Keratinocyte (primary cell): ENCODE data around the gene ITIH1. TPM values are rescaled to one million over a fixed set of nuclear protein-coding genes. Genes with fewer than 3 reads are reported as not detected.

Source experiments
- DNase-seq: peaks from one replicate; pipeline ENCODE4 v3.0.0-alpha.2; 2011; ENCODE audit warnings: low read depth, missing footprints, low spot score
- FAIRE-seq: peaks from 2 replicates; lab custom pipeline; 2011; peaks lifted over from hg19 to GRCh38; lab: Jason Lieb, UNC
- H2AFZ ChIP-seq: 2 replicates; pipeline ENCODE4 v1.6.0; 2012; ENCODE audit warnings: low read length, control low read depth, inconsistent platforms; ENCODE audit not compliant: control insufficient read depth
- H3K27ac ChIP-seq: 2 replicates; pipeline ENCODE4 v1.5.1; 2011; ENCODE audit warnings: low read length; ENCODE audit not compliant: control insufficient read depth, insufficient read depth
- H3K27me3 ChIP-seq: 3 replicates; pipeline ENCODE4 v1.6.0; 2011; ENCODE audit warnings: low read length; ENCODE audit not compliant: control insufficient read depth, insufficient read depth; ENCODE audit errors: extremely low read depth
- H3K36me3 ChIP-seq, 2 experiments: 2 replicates in 1 of 2; 3 replicates in 1 of 2; pipeline ENCODE4 v1.5.1; 2011; ENCODE audit warnings: low read length in 2 of 2, mild to moderate bottlenecking in 1 of 2; ENCODE audit not compliant: control insufficient read depth in 2 of 2, insufficient read depth in 2 of 2; ENCODE audit errors: extremely low read depth in 1 of 2
- H3K4me1 ChIP-seq: 3 replicates; pipeline ENCODE4 v1.5.1; 2011; ENCODE audit warnings: low read length; ENCODE audit not compliant: control insufficient read depth, insufficient read depth; ENCODE audit errors: extremely low read depth
- H3K4me2 ChIP-seq: 3 replicates; pipeline ENCODE4 v1.6.0; 2011; ENCODE audit warnings: low read depth, low read length; ENCODE audit not compliant: control insufficient read depth, insufficient read depth; ENCODE audit errors: extremely low read depth
- H3K4me3 ChIP-seq, 3 experiments: fragments of 200-600 bp in 1 of 3; sonication (generic) in 1 of 3; 2 replicates in 2 of 3; 3 replicates in 1 of 3; pipeline ENCODE4 v1.5.1; 2011 to 2016; ENCODE audit warnings: low read length in 3 of 3, mild to moderate bottlenecking in 3 of 3, control low read depth in 2 of 3, inconsistent platforms in 1 of 3, low read depth in 1 of 3, mixed read lengths in 1 of 3, mixed run types in 1 of 3, moderate library complexity in 1 of 3; ENCODE audit not compliant: control insufficient read depth in 2 of 3, insufficient read depth in 2 of 3; ENCODE audit errors: extremely low read depth in 1 of 3
- H3K79me2 ChIP-seq: 2 replicates; pipeline ENCODE4 v1.6.0; 2012; ENCODE audit warnings: low read length; ENCODE audit not compliant: control insufficient read depth, insufficient read depth
- H3K9ac ChIP-seq: 3 replicates; pipeline ENCODE4 v1.6.0; 2011; ENCODE audit warnings: low read length; ENCODE audit not compliant: control insufficient read depth, insufficient read depth; ENCODE audit errors: extremely low read depth
- H3K9me1 ChIP-seq: 3 replicates; pipeline ENCODE4 v1.6.0; 2011; ENCODE audit warnings: low read length; ENCODE audit not compliant: control insufficient read depth, insufficient read depth; ENCODE audit errors: extremely low read depth
- H3K9me3 ChIP-seq: 2 replicates; pipeline ENCODE4 v1.5.1; 2012; ENCODE audit warnings: low read depth, low read length; ENCODE audit not compliant: control insufficient read depth
- H4K20me1 ChIP-seq: 3 replicates; pipeline ENCODE4 v1.6.0; 2011; ENCODE audit warnings: low read length; ENCODE audit not compliant: control insufficient read depth, insufficient read depth; ENCODE audit errors: extremely low read depth
- CTCF ChIP-seq, 3 experiments: IDR thresholded peaks in 1 of 3; conservative IDR thresholded peaks in 1 of 3; optimal IDR thresholded peaks in 1 of 3; 2 replicates in 2 of 3; 3 replicates in 1 of 3; pipeline versions ENCODE3 to v1.5.1; 2011; ENCODE audit warnings: low read length in 3 of 3, mild to moderate bottlenecking in 3 of 3, moderate library complexity in 2 of 3, control low read depth in 1 of 3, inconsistent platforms in 1 of 3; ENCODE audit not compliant: insufficient read depth in 2 of 3; ENCODE audit errors: extremely low read depth in 1 of 3
- EZH2 ChIP-seq: IDR thresholded peaks from one replicate; pipeline ENCODE4 v1.6.1; 2012; ENCODE audit warnings: inconsistent platforms, mild to moderate bottlenecking, low read length, moderate library complexity
- dilution Hi-C: fragments of 300-500 bp; cut with MboI; formaldehyde crosslinking; loops from one replicate; pipeline ENCODE4 v1.7.0; 2020; ENCODE audit warnings: low sequenced_read_pairs; ENCODE audit not compliant: extremely low pct_ligation_motif_present
- polyA plus RNA-seq, 5 experiments: library from polyadenylated mRNA; depleted of rRNA in 3 of 5; stranded (reverse) in 3 of 5; stranded (forward) in 1 of 5; unstranded in 1 of 5; fragments of >200 nt; gene quantifications; 1 replicate in 1 of 5; 2 replicates in 3 of 5; 3 replicates in 1 of 5; pipeline versions ENCODE4 v1.2.1 to v1.2.3, GENCODE V29; 2011 to 2012; ENCODE audit warnings: missing spikeins in 2 of 5, low read depth in 1 of 5, low replicate concordance in 1 of 5

The ITIH1 gene
- polyA plus RNA-seq, 1 donor (not counting 4 experiments of a cell fraction or from before 2014, with no cell fraction given), result not detected

- peaks cover 16% of the 10 kb centered on the region for H3K4me1 ChIP-seq
- no peak within 1 kb of the TSS for H3K4me2 ChIP-seq
- dilution Hi-C loops, result no loop called here
- H3K9ac ChIP-seq, result no peak within 1 kb of the TSS
- no peak for DNase-seq
- H3K79me2 ChIP-seq, result no peaks in the 10 kb centered on the region
- no peak within 1 kb of the TSS for H3K4me3 ChIP-seq
- H3K27ac ChIP-seq, result no peak within 1 kb of the TSS
- no peak within 1 kb of the TSS for H2AFZ ChIP-seq
- no peaks in the 10 kb centered on the region for H4K20me1 ChIP-seq
- peaks cover 0 to 1% of the 10 kb centered on the region in 2 experiments for H3K36me3 ChIP-seq
- no peaks in the 10 kb centered on the region for H3K9me1 ChIP-seq
- no peaks in the 10 kb centered on the region for H3K27me3 ChIP-seq
- TF ChIP-seq EZH2 (no peak), CTCF (optimal IDR thresholded peaks at IDR 0.05 in 1 of 3, IDR thresholded peaks at IDR 0.05 in 1 of 3, conservative IDR thresholded peaks at IDR 0.05 in 1 of 3; ENCODE audit: extremely low read depth in 1 of 3, insufficient read depth in 2 of 3, low read length in 3 of 3) (no peak)
- no peak for FAIRE-seq
- no peaks in the 10 kb centered on the region for H3K9me3 ChIP-seq
Measured at GRCh38 chr3:52830535-52831258, 53.3 kb downstream of the ITIH1 start, which contains the start of gene ITIH4. TSS of gene ITIH4 (minus strand) at chr3:52830672. CDS start at chr3:52830642, 30 bp downstream.

GRCh38 chr3:52831500-52832301, 54.3 kb downstream of the ITIH1 start:
- peaks cover 0 to 1% of the 10 kb centered on the region in 2 experiments for H3K36me3 ChIP-seq
- dilution Hi-C loops, result no loop called here
- H4K20me1 ChIP-seq, result no peaks in the 10 kb centered on the region
- H2AFZ ChIP-seq, result no peak overlapping the region
- H3K9me1 ChIP-seq, result no peaks in the 10 kb centered on the region
- H3K4me2 ChIP-seq, result no peak overlapping the region
- H3K9me3 ChIP-seq, result no peaks in the 10 kb centered on the region
- H3K27me3 ChIP-seq, result no peaks in the 10 kb centered on the region
- peak; percentile 63 for FAIRE-seq
- no peak overlapping the region for H3K27ac ChIP-seq
- H3K4me1 ChIP-seq, result peaks cover 16% of the 10 kb centered on the region
- no peak overlapping the region for H3K4me3 ChIP-seq
- H3K9ac ChIP-seq, result no peak overlapping the region
- peak; percentile 44 for DNase-seq
- no peaks in the 10 kb centered on the region for H3K79me2 ChIP-seq
- no peak for TF ChIP-seq EZH2
